ENCODE results near the gene PTGS1.

PTGS1 gene

GRCh38 chr9:122337556-122337929 lies 33.3 kb upstream of the PTGS1 start:
- H3K4me1 Mint-ChIP-seq: no peaks in the 10 kb centered on the region
- DNase-seq: no peak
- H3K27ac Mint-ChIP-seq: no peak overlapping the region
- peaks cover 23% of the 10 kb centered on the region for H3K27me3 Mint-ChIP-seq
- H3K9me3 Mint-ChIP-seq: no peaks in the 10 kb centered on the region
- CTCF ChIA-PET: interaction anchor here (2.0 to 2.2 kb wide), 2 partner anchors 13 to 213 kb away, joined by 5 to 6 read pairs; no protein-coding TSS in a partner anchor
- no peak overlapping the region for H3K4me3 Mint-ChIP-seq
- H3K36me3 Mint-ChIP-seq: no peaks in the 10 kb centered on the region

DNA sequence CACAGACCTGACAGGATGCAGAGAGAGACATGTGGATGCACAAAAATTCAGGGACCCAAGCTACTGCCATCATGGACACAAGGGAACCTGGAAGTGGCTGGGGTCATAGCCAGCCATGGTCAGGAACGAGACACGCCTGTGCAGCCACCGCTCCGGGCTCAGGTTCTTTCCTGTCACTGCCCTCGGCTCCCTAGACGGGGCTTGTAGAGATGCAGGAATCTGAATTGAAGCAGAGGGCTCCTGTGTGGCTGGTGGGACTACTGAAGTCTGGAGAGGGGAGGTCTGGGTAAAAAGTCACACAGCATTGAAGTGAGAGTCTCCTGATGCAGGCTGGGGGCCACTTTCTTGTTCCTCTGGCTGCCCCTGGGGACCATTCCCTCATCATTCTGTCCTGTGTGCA lies 32.3 kb upstream of the PTGS1 start:
- Mint-ChIP-seq H3K27me3 (peaks cover 23% of the 10 kb centered on the region), H3K9me3 (no peaks in the 10 kb centered on the region), H3K4me3 (no peak overlapping the region), H3K36me3 (no peaks in the 10 kb centered on the region), H3K4me1 (no peaks in the 10 kb centered on the region), H3K27ac (no peak overlapping the region)
- CTCF ChIA-PET: interaction anchor here (1.1 to 2.0 kb wide), 2 partner anchors 12 to 214 kb away, joined by 3 to 5 read pairs; no protein-coding TSS in a partner anchor
- no peak for DNase-seq

GRCh38 chr9:122338994-122339393 lies 31.8 kb upstream of the PTGS1 start:
- H3K27ac Mint-ChIP-seq: no peak overlapping the region
- H3K4me1 Mint-ChIP-seq: no peaks in the 10 kb centered on the region
- H3K36me3 Mint-ChIP-seq: no peaks in the 10 kb centered on the region
- no peak for DNase-seq
- H3K27me3 Mint-ChIP-seq: peaks cover 23% of the 10 kb centered on the region
- CTCF ChIA-PET: interaction anchor here (0.9 to 1.2 kb wide), 3 partner anchors 12 to 244 kb away, joined by 3 to 5 read pairs (median 3); no protein-coding TSS in a partner anchor
- H3K9me3 Mint-ChIP-seq: no peaks in the 10 kb centered on the region
- no peak overlapping the region for H3K4me3 Mint-ChIP-seq

DNA sequence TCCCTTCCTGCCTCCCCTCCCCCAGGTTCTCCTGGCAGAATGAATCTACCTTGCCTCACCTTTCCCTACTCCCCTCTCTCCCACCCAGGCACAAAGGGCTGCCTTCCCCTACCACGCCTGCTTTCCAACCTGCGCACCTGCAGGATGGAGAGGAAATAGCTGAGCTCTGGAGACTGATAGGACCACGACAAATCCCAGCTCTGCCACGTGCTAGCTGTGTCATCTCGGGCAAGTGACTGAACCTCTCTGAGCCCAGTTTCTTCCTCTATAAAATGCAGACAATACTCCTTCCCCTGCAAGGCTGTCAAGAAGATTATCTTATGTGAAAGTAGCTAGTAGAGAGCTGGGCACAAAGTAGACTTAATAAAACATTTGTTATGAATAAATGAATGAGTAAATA lies 31.2 kb upstream of the PTGS1 start:
- no peak overlapping the region for H3K4me3 Mint-ChIP-seq
- no peaks in the 10 kb centered on the region for H3K36me3 Mint-ChIP-seq

DNA sequence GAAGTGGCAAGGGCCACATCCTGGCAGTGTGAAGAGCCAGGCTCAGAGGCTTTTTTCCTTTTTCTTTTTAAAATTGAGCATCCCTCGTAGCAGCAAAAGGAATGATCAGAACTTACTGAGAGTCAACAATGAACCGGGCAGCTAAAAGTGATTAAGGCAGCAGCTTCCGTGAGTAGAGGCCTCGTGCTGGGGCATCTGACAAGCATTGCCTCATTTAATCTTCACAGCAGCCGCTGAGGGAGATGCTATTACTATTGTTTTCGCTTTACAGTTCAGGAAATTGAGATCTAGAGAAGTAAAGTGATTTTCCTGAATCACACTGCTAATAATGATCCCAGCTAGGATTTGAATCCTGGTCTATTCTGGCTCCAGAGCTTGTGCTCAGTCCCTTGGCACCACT lies 30.7 kb upstream of the PTGS1 start:
- CTCF ChIA-PET: interaction anchor here (1.2 kb wide), 1 partner anchor 215 kb away, joined by 3 read pairs; no protein-coding TSS in a partner anchor
- Mint-ChIP-seq H3K27me3 (peaks cover 23% of the 10 kb centered on the region), H3K4me1 (no peaks in the 10 kb centered on the region), H3K4me3 (no peak overlapping the region), H3K9me3 (no peaks in the 10 kb centered on the region), H3K27ac (no peak overlapping the region), H3K36me3 (no peaks in the 10 kb centered on the region)
- DNase-seq: no peak

More for the DNA sequence above, 31.2 kb upstream of the PTGS1 start:
- no peak overlapping the region for H3K27ac Mint-ChIP-seq
- CTCF ChIA-PET: interaction anchor here (0.9 to 1.2 kb wide), 3 partner anchors 11 to 244 kb away, joined by 3 to 5 read pairs (median 3); no protein-coding TSS in a partner anchor
- H3K4me1 Mint-ChIP-seq: no peaks in the 10 kb centered on the region
- DNase-seq: no peak
- no peaks in the 10 kb centered on the region for H3K9me3 Mint-ChIP-seq
- H3K27me3 Mint-ChIP-seq: peaks cover 23% of the 10 kb centered on the region

GRCh38 chr9:122342323-122343050 lies 28.3 kb upstream of the PTGS1 start:
- Mint-ChIP-seq H3K27me3 (peaks cover 40% of the 10 kb centered on the region), H3K36me3 (no peaks in the 10 kb centered on the region), H3K9me3 (no peaks in the 10 kb centered on the region), H3K27ac (no peak overlapping the region), H3K4me1 (peaks cover 4% of the 10 kb centered on the region), H3K4me3 (no peak overlapping the region)
- CTCF ChIA-PET: no interaction called here
- DNase-seq: no peak

- peaks cover 16% of the 10 kb centered on the region for H3K4me1 Mint-ChIP-seq
- CTCF ChIA-PET: interaction anchor here (2.5 to 11.2 kb wide), 3 partner anchors 222 to 248 kb away, joined by 13 to 303 read pairs (median 15); no protein-coding TSS in a partner anchor
- H3K27me3 Mint-ChIP-seq: peaks cover 49% of the 10 kb centered on the region
- no peak overlapping the region for H3K27ac Mint-ChIP-seq
- H3K9me3 Mint-ChIP-seq: no peaks in the 10 kb centered on the region
- DNase-seq: peak; percentile 24
- H3K4me3 Mint-ChIP-seq: peak overlapping the region; percentile 70
- H3K36me3 Mint-ChIP-seq: no peaks in the 10 kb centered on the region
Measured at GRCh38 chr9:122346478-122347347, 24.1 kb upstream of the PTGS1 start.

- Mint-ChIP-seq H3K27ac (no peak overlapping the region), H3K9me3 (peaks cover under 1% of the 10 kb centered on the region), H3K36me3 (no peaks in the 10 kb centered on the region), H3K27me3 (peaks cover 49% of the 10 kb centered on the region), H3K4me3 (peak overlapping the region; percentile 70), H3K4me1 (peaks cover 16% of the 10 kb centered on the region)
- CTCF ChIA-PET: interaction anchor here (2.8 to 11.2 kb wide), 2 partner anchors 223 to 249 kb away, joined by 15 to 303 read pairs; no protein-coding TSS in a partner anchor
- peak; percentile 38 for DNase-seq
Measured at GRCh38 chr9:122347348-122348287, 23.2 kb upstream of the PTGS1 start.

DNA sequence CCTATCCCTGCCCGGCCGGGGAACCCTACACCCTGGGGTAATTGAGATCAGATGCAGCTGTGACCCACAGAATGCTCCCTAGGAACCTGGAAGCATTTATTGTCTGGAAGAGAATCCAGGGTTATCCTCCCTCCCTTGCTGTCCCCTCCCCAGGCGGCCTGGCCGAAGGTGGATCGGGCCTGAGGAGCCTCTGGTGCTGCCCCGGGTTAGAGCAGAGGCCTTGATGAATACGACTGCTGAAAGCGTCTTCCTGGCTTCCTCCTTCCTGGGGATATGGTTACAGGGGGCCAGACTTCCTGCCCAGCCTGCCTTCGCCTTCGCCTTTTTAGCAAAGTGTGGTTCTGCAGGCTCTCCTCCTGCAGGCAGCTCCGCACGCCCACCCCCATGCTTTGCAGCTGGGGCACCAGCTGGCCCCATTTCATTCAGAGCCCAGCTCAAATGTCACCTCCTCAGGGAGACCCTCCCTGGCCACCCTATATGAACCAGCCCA lies 22.5 kb upstream of the PTGS1 start:
- Mint-ChIP-seq H3K4me3 (no peak overlapping the region), H3K27ac (peak overlapping the region; percentile 39)

GRCh38 chr9:122348791-122349190 lies 22.0 kb upstream of the PTGS1 start:
- H3K27ac Mint-ChIP-seq: peak overlapping the region; percentile 39
- H3K9me3 Mint-ChIP-seq: peaks cover 4% of the 10 kb centered on the region
- CTCF ChIA-PET: interaction anchor here (0.5 to 11.2 kb wide), 5 partner anchors 203 to 250 kb away, joined by 3 to 303 read pairs (median 15); no protein-coding TSS in a partner anchor
- no peaks in the 10 kb centered on the region for H3K36me3 Mint-ChIP-seq
- DNase-seq: no peak
- peaks cover 49% of the 10 kb centered on the region for H3K27me3 Mint-ChIP-seq
- no peak overlapping the region for H3K4me3 Mint-ChIP-seq
- peaks cover 16% of the 10 kb centered on the region for H3K4me1 Mint-ChIP-seq

More for the DNA sequence above, 22.5 kb upstream of the PTGS1 start:
- no peak for DNase-seq
- Mint-ChIP-seq H3K27me3 (peaks cover 49% of the 10 kb centered on the region), H3K36me3 (no peaks in the 10 kb centered on the region), H3K4me1 (peaks cover 16% of the 10 kb centered on the region), H3K9me3 (peaks cover 2% of the 10 kb centered on the region)
- CTCF ChIA-PET: interaction anchor here (1.2 to 11.2 kb wide), 3 partner anchors 203 to 249 kb away, joined by 3 to 303 read pairs (median 15); no protein-coding TSS in a partner anchor

DNA sequence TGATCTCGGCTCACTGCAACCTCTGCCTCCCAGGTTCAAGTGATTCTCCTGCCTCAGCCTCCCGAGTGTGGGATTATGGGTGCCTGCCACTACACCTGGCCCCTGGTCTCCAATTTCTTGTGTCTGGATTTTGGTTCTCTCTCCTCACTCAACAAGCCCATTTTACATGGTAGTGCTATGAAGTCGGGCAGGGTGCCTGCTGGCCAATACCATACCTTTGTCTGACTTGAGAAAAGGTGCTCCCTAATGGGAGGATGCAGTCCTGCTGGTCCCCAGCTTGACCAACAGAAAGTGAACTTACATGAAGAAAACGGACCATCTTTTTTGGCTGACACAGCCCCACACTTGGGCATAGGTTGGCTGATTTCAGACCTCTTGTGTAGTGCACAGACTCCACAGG lies 21.6 kb upstream of the PTGS1 start:
- DNase-seq: no peak
- no peak overlapping the region for H3K4me3 Mint-ChIP-seq
- H3K9me3 Mint-ChIP-seq: peaks cover 4% of the 10 kb centered on the region
- peaks cover 49% of the 10 kb centered on the region for H3K27me3 Mint-ChIP-seq
- H3K27ac Mint-ChIP-seq: no peak overlapping the region
- peaks cover 16% of the 10 kb centered on the region for H3K4me1 Mint-ChIP-seq
- no peaks in the 10 kb centered on the region for H3K36me3 Mint-ChIP-seq
- CTCF ChIA-PET: interaction anchor here (0.5 to 11.2 kb wide), 14 partner anchors 12 to 257 kb away, joined by 3 to 303 read pairs (median 4); no protein-coding TSS in a partner anchor

DNA sequence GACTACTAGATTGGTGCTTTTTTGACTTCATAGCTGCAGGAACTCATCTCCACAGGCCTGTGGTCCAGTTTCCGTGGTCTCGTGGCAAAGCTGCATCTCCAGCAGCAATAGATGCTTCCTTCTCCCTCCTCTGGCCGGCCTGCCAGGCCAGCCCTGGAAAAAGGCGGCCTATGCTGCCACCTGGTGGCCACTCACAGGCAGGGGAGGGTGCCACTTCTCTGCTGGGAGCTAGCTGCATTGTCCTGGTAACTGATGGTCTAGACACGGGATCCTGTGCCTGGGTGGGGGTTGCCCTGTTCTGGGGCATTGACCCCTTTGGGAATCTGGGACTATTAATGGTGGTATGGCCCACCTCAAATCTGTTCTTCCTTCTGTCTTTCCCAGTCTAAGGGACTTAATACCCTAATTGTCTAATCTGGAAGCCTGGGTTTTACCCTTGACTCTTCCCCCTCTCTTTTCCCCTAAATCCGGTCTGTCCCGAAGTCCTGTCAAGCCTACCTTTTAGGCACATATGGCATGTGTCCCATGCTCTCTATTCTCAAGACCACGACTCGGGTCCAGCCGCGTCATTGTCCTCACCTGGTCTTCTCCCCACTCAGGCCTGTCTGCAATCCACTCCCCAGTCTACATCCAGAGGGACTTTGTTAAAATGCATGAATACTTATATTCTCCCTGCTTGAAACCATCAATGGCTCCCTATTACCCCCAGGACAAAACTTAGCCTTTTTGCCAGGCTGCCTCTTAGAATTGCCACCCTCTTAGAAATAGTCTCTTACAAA lies 20.1 kb upstream of the PTGS1 start:
- no peaks in the 10 kb centered on the region for H3K36me3 Mint-ChIP-seq
- H3K4me3 Mint-ChIP-seq: no peak overlapping the region
- DNase-seq: peak; percentile 83
- H3K27ac Mint-ChIP-seq: no peak overlapping the region
- H3K4me1 Mint-ChIP-seq: peaks cover 16% of the 10 kb centered on the region
- H3K27me3 Mint-ChIP-seq: peaks cover 49% of the 10 kb centered on the region
- peaks cover 4% of the 10 kb centered on the region for H3K9me3 Mint-ChIP-seq
- CTCF ChIA-PET: interaction anchor here (0.7 to 11.2 kb wide), 30 partner anchors 10 to 458 kb away, joined by 3 to 303 read pairs (median 4); no protein-coding TSS in a partner anchor

All from activated naive CD4-positive, alpha-beta T cell treated with anti-CD3 and anti-CD28 coated beads, Interleukin-2, amount 10 ng/mL, durations not matched to agents 7 days and 5 days (primary cell).